ENCODE results near the gene C18orf63. TPM values are rescaled to one million over a fixed set of nuclear protein-coding genes. Genes with fewer than 3 reads are reported as not detected.
"Not testable (repeated sequence)": the region's sequence is repeated elsewhere in the genome, so short reads cannot be mapped to it uniquely, and the experiment has no call there.

Gene C18orf63
- total RNA-seq, 1 donor from 2014 or later, result not detected

DNA sequence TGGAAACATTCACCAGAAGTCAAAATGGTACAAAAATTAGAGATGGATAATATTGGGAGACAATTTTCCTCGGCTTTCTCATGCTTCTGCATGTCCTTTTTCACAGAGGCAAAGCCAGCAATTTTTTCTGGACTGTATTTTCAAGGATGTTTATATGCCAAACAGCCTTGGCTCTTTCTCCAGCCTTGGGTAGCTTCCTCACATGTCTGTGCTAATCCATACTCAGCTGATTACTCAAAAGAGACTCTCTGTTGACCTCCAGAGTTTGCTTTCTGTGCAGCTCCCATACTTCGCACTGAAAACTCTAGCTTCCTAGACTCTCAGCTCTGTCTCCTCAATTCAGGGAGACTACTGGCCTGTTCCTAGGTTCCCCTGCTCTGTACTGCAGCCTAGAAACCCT lies 10.6 kb downstream of the C18orf63 start:
- Histone ChIP-seq H3K36me3 (no peaks in the 10 kb centered on the region), H3K9me3 (no peaks in the 10 kb centered on the region), H3K4me3 (no peak overlapping the region), H3K27ac (no peak overlapping the region), H3K4me1 (no peaks in the 10 kb centered on the region), H3K27me3 (no peaks in the 10 kb centered on the region)
- DNase-seq (ENCODE audit: extremely low spot score in 2 of 2), result no peak
- no peak for TF ChIP-seq POLR2A (IDR thresholded peaks at IDR 0.05)
- no peak for TF ChIP-seq CTCF (IDR thresholded peaks at IDR 0.05)
- no peak for TF ChIP-seq POLR2AphosphoS5 (IDR thresholded peaks at IDR 0.05; ENCODE audit: insufficient read depth in 1 of 2, low read depth in 1 of 2)
- intact Hi-C loops (cut with DNase I), result no loop called here

DNA sequence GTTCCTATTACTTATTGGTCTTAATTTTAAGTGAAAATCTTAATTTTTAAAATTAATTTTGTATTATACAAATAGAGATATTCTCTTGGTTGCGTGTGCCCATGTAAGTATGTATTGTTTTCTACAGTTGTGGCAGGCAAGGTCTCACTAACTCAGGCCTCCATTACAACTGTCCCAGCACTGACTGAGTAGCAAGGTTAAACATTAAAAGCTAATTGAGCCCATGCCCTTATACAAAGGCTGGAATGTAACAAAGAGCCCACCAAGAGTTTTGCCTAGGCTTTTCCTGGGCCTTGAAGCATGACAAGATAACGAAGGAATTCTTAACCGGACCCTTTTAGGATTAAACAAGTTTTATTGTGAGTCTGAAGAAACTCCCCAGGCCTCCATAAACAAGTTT lies 11.2 kb downstream of the C18orf63 start:
- intact Hi-C loops (cut with DNase I), result not testable (repeated sequence)

DNA sequence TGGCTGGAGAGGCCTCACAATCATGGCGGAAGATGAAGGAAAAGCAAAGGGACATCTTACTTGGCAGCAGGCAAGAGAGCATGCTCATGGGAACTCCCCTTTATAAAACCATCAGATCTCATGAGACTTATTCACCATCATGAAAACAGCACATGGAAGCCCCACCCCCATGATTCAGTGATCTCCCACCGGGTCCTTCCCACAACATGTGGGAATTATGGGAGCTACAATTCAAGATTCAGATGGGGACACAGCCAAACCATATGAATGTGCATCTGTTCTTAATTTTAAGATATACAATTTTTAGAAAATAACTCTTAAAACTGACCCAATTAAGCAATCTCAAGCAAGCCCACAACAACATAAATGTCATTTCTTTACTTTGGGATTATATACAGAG lies 12.6 kb downstream of the C18orf63 start:
- Histone ChIP-seq H3K36me3 (no peaks in the 10 kb centered on the region), H3K4me3 (no peak overlapping the region), H3K4me1 (no peaks in the 10 kb centered on the region), H3K27me3 (no peaks in the 10 kb centered on the region), H3K9me3 (no peaks in the 10 kb centered on the region), H3K27ac (no peak overlapping the region)
- no peak for DNase-seq (ENCODE audit: extremely low spot score in 2 of 2)
- intact Hi-C loops (cut with DNase I), result no loop called here
- TF ChIP-seq POLR2A (IDR thresholded peaks at IDR 0.05), result no peak
- TF ChIP-seq POLR2AphosphoS5 (IDR thresholded peaks at IDR 0.05; ENCODE audit: insufficient read depth in 1 of 2, low read depth in 1 of 2), result no peak
- TF ChIP-seq CTCF (IDR thresholded peaks at IDR 0.05), result no peak

More for the DNA sequence above, 11.2 kb downstream of the C18orf63 start:
- H3K27ac ChIP-seq; H3K4me1 ChIP-seq; H3K9me3 ChIP-seq; H3K27me3 ChIP-seq; DNase-seq (ENCODE audit: extremely low spot score in 2 of 2); H3K4me3 ChIP-seq; H3K36me3 ChIP-seq: not testable (repeated sequence)

DNA sequence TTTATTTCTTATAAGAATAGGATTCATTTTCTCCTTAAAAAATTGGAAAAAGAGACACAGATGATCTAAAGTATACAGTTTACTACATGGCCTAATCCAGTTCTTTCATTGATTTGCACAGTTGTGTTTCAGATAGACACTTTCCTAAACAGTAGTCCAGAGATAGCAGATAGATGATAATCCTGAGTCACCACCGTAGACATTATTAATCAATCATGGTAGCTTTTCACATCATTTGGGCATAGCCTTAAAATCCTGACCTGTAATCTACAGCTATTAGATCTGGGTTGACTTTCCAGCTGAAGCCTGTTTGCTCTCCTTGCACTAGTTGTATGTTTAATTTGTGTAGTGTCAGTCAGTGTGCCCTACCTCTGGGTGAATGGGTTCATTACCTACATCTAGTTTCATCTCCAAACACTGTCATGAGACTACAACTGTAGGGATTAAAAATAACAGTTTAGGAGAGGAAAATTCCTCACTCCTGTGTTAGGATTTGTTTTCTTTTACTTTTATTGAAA lies 14.1 kb downstream of the C18orf63 start:
- intact Hi-C loops (cut with DNase I), result no loop called here
- H3K4me3 ChIP-seq, result no peak overlapping the region
- H3K27me3 ChIP-seq, result no peaks in the 10 kb centered on the region
- no peak for DNase-seq (ENCODE audit: extremely low spot score in 2 of 2)
- no peaks in the 10 kb centered on the region for H3K9me3 ChIP-seq
- no peaks in the 10 kb centered on the region for H3K4me1 ChIP-seq
- no peaks in the 10 kb centered on the region for H3K36me3 ChIP-seq
- H3K27ac ChIP-seq, result no peak overlapping the region
- TF ChIP-seq CTCF (IDR thresholded peaks at IDR 0.05), result no peak
- no peak for TF ChIP-seq POLR2AphosphoS5 (IDR thresholded peaks at IDR 0.05; ENCODE audit: insufficient read depth in 1 of 2, low read depth in 1 of 2)
- TF ChIP-seq POLR2A (IDR thresholded peaks at IDR 0.05), result no peak

GRCh38 chr18:74331404-74331803 lies 15.8 kb downstream of the C18orf63 start:
- intact Hi-C loops (cut with DNase I), result no loop called here
- no peak for DNase-seq (ENCODE audit: extremely low spot score in 2 of 2)
- Histone ChIP-seq H3K4me1 (no peaks in the 10 kb centered on the region), H3K4me3 (no peak overlapping the region), H3K9me3 (no peaks in the 10 kb centered on the region), H3K27ac (no peak overlapping the region), H3K36me3 (no peaks in the 10 kb centered on the region), H3K27me3 (no peaks in the 10 kb centered on the region)
- no peak for TF ChIP-seq POLR2AphosphoS5 (IDR thresholded peaks at IDR 0.05; ENCODE audit: insufficient read depth in 1 of 2, low read depth in 1 of 2)
- no peak for TF ChIP-seq CTCF (IDR thresholded peaks at IDR 0.05)
- no peak for TF ChIP-seq POLR2A (IDR thresholded peaks at IDR 0.05)

Measured in vagina (tissue), 2 donors.